HCT116 (cell line): ENCODE results near the gene ZBTB37. TPM values are rescaled to one million over a fixed set of nuclear protein-coding genes. Genes with fewer than 3 reads are reported as not detected.
A peak's percentile ranks its signal among the peaks of the same experiment; 100 is the strongest.

Source experiments
- ATAC-seq: fragments of 200-7000 bp; cut with Tn5 transposase; 2 replicates; pipeline ENCODE4 v1.9.1; 2020; ENCODE audit warnings: mild to moderate bottlenecking, moderate library complexity
- BruUV-seq: library from RNA; stranded (reverse); fragments of 400-500 nt; replicated peaks from 2 replicates; lab custom pipeline; 2021; lab: Mats Ljungman, UMichigan
- CTCF ChIA-PET: fragments of 300-600 bp; sonication (Branson Sonifier 250); formaldehyde crosslinking; loops from one replicate; lab custom pipeline; 2021; ENCODE audit warnings: antibody characterized with exemption; lab: Charles Lee
- POLR2A ChIA-PET: fragments of 300-600, 350-600 bp; sonication (Branson Sonifier 250); formaldehyde crosslinking; loops from one replicate; lab custom pipeline; 2021; ENCODE audit warnings: antibody characterized with exemption; lab: Charles Lee
- RAD21 ChIA-PET, 2 experiments: fragments of 300-600 bp; sonication (Branson Sonifier 250); formaldehyde crosslinking; loops; one replicate each; lab custom pipeline; 2023; ENCODE audit warnings: low total read pairs in 2 of 2; ENCODE audit not compliant: uncharacterized antibody in 2 of 2, unreplicated experiment in 2 of 2, low non-redundant PET in 1 of 2; lab: Charles Lee
- DNase-seq: peaks from one replicate; pipeline ENCODE4 v3.0.0-alpha.2; 2010; ENCODE audit warnings: low read depth, low spot score
- H2AFZ ChIP-seq: fragments of 200-600 bp; shearing (Covaris generic), sonication (generic); 2 replicates; pipeline ENCODE4 v1.6.1; 2017; ENCODE audit warnings: low read depth, mixed run types, mixed read lengths, antibody characterized with exemption, low read length; ENCODE audit not compliant: poor library complexity, severe bottlenecking
- H3K27ac ChIP-seq: 2 replicates; pipeline ENCODE4 v1.5.1; 2012; ENCODE audit warnings: low read depth, low read length
- H3K27me3 ChIP-seq: fragments of 200-600 bp; sonication (generic); 2 replicates; pipeline ENCODE4 v1.6.1; 2016; ENCODE audit warnings: mixed run types, low read length, mixed read lengths; ENCODE audit not compliant: insufficient read depth
- H3K36me3 ChIP-seq, 2 experiments: fragments of 200-500 bp in 1 of 2; fragments of 200-600 bp in 1 of 2; sonication (Bioruptor generic) in 1 of 2; sonication (generic) in 1 of 2; 2 replicates each; pipeline versions ENCODE4 v1.5.1 to v1.6.1; 2014 to 2016; ENCODE audit warnings: low read length in 2 of 2, inconsistent platforms in 1 of 2, mixed read lengths in 1 of 2, mixed run types in 1 of 2; ENCODE audit not compliant: insufficient read depth in 2 of 2, control insufficient read depth in 1 of 2
- H3K4me1 ChIP-seq, 2 experiments: fragments of 200-600 bp in 1 of 2; sonication (generic) in 1 of 2; 2 replicates each; pipeline versions ENCODE4 v1.5.1 to v1.6.1; 2012 to 2017; ENCODE audit warnings: low read length in 2 of 2, inconsistent platforms in 1 of 2, mild to moderate bottlenecking in 1 of 2, mixed read lengths in 1 of 2, mixed run types in 1 of 2, moderate library complexity in 1 of 2; ENCODE audit not compliant: insufficient read depth in 2 of 2, control insufficient read depth in 1 of 2
- H3K4me2 ChIP-seq: fragments of 200-600 bp; sonication (generic); 2 replicates; pipeline ENCODE4 v1.6.1; 2017; ENCODE audit warnings: mixed run types, low read length, mixed read lengths
- H3K4me3 ChIP-seq, 2 experiments: fragments of 200-600 bp in 1 of 2; sonication (generic) in 1 of 2; replicated peaks in 1 of 2; 2 replicates each; pipeline ENCODE4 v1.5.1; 2011 to 2016; ENCODE audit warnings: low read length in 2 of 2, control low read depth in 1 of 2, low read depth in 1 of 2, mild to moderate bottlenecking in 1 of 2, mixed read lengths in 1 of 2, mixed run types in 1 of 2
- H3K79me2 ChIP-seq: fragments of 200-600 bp; sonication (generic); 2 replicates; pipeline ENCODE4 v1.6.1; 2017; ENCODE audit warnings: mild to moderate bottlenecking, mixed run types, low read length, moderate library complexity, mixed read lengths; ENCODE audit not compliant: insufficient read depth
- H3K9ac ChIP-seq: fragments of 200-600 bp; sonication (generic); 2 replicates; pipeline ENCODE4 v1.6.1; 2016; ENCODE audit warnings: low read length, mixed read lengths
- H3K9me2 ChIP-seq: fragments of 200-600 bp; sonication (generic), shearing (Covaris generic); 2 replicates; pipeline ENCODE4 v1.6.1; 2017; ENCODE audit warnings: mixed run types, mild to moderate bottlenecking, moderate library complexity; ENCODE audit not compliant: insufficient read depth
- H3K9me3 ChIP-seq, 2 experiments: fragments of 200-500 bp in 1 of 2; fragments of 200-600 bp in 1 of 2; sonication (Bioruptor generic) in 1 of 2; sonication (generic) in 1 of 2; 2 replicates each; pipeline ENCODE4 v1.6.1; 2014 to 2017; ENCODE audit warnings: low read length in 2 of 2, mixed read lengths in 2 of 2, inconsistent platforms in 1 of 2, low read depth in 1 of 2, mild to moderate bottlenecking in 1 of 2, mixed run types in 1 of 2, moderate library complexity in 1 of 2; ENCODE audit not compliant: control insufficient read depth in 1 of 2, insufficient read depth in 1 of 2
- H4K20me1 ChIP-seq: fragments of 200-600 bp; sonication (generic), shearing (Covaris generic); 2 replicates; pipeline ENCODE4 v1.6.1; 2017; ENCODE audit warnings: mixed run types, mild to moderate bottlenecking, moderate library complexity; ENCODE audit not compliant: insufficient read depth
- CBX3 ChIP-seq: IDR thresholded peaks from 2 replicates; pipeline ENCODE4 v1.6.1; 2012; ENCODE audit warnings: low read depth
- CEBPB ChIP-seq: IDR thresholded peaks from 2 replicates; pipeline ENCODE4 v1.6.1; 2012; ENCODE audit warnings: low read depth
- ELF1 ChIP-seq: IDR thresholded peaks from 2 replicates; pipeline ENCODE4 v1.6.1; 2012; ENCODE audit warnings: low read depth, borderline replicate concordance
- JUND ChIP-seq: IDR thresholded peaks from 2 replicates; pipeline ENCODE4 v1.6.1; 2012
- POLR2AphosphoS5 ChIP-seq: IDR thresholded peaks from 2 replicates; pipeline ENCODE4 v1.6.1; 2011; ENCODE audit warnings: mild to moderate bottlenecking, low read depth, low read length, moderate library complexity
- RAD21 ChIP-seq: IDR thresholded peaks from 2 replicates; pipeline ENCODE4 v1.6.1; 2012; ENCODE audit warnings: low read depth, mild to moderate bottlenecking
- SIN3A ChIP-seq: IDR thresholded peaks from 2 replicates; pipeline ENCODE4 v1.6.1; 2012; ENCODE audit warnings: low read depth
- ZFX ChIP-seq: fragments of 450-650 bp; IDR thresholded peaks from 2 replicates; pipeline ENCODE4 v1.6.1; 2017
- intact Hi-C: fragments of 100-400 bp; cut with micrococcal nuclease; formaldehyde crosslinking; loops from 2 replicates; pipeline ENCODE4 v1.10.0; 2022
- total RNA-seq: library from RNA; stranded (reverse); gene quantifications from one replicate; pipeline ENCODE4 v1.2.1, GENCODE V29; 2021; ENCODE audit not compliant: unreplicated experiment
- TF ChIP-seq, protein P1 (sequence below): IDR thresholded peaks from 2 replicates; pipeline ENCODE4 v1.6.1; 2012; ENCODE audit warnings: low read depth
- TF ChIP-seq, protein P2 (sequence below): IDR thresholded peaks from 2 replicates; pipeline ENCODE4 v1.6.1; 2012
- TF ChIP-seq, protein P3 (sequence below), 3 experiments: fragments of 200-600 bp in 1 of 3; sonication (generic) in 1 of 3; IDR thresholded peaks in 2 of 3; conservative IDR thresholded peaks in 1 of 3; 2 replicates each; pipeline ENCODE4 v1.5.1; 2012 to 2017; ENCODE audit warnings: low read depth in 2 of 3, low read length in 2 of 3, antibody characterized with exemption in 1 of 3, borderline replicate concordance in 1 of 3, control low read depth in 1 of 3, mild to moderate bottlenecking in 1 of 3, mixed read lengths in 1 of 3, mixed run types in 1 of 3, moderate library complexity in 1 of 3; ENCODE audit not compliant: insufficient read depth in 1 of 3

The ZBTB37 gene
- total RNA-seq, 1 experiment from 2014 or later: 9.5 TPM

DNA sequence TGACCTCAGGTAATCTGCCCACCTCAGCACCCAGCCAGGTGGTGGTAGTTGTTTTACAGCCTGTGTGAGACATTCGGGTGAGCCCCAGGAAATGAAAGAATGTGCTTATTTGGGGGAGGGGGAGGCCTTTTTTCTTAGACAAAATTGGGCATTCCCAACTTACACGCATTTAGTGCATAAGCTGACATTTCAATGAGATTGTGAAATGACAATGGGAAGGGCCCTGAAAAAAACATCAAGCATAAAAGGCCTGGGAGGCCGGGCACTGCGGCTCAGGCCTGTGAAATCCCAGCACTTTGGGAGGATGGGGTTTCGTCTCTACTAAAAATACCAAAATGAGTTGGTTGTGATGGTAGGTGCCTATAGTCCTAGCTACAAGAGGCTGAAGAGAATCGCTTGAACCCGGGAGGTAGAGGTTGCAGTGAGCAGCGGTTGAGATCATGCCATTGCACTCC lies 5.4 kb upstream of the ZBTB37 start:
- H3K4me2 ChIP-seq: no peak overlapping the region
- H4K20me1 ChIP-seq: peaks cover 39% of the 10 kb centered on the region; the same call in 1 of the 2 replicates
- H3K27me3 ChIP-seq: no peaks in the 10 kb centered on the region
- ChIA-PET POLR2A (interaction anchor here (0.6 to 1.8 kb wide), 3 partner anchors 11 to 433 kb away, joined by 4 to 7 read pairs (median 4); no protein-coding TSS in a partner anchor), CTCF (no interaction called here), RAD21 (no interaction called here)
- H3K27ac ChIP-seq: peak overlapping the region; percentile 91
- no peak overlapping the region for H2AFZ ChIP-seq
- peaks cover 33 to 43% of the 10 kb centered on the region in 2 experiments for H3K36me3 ChIP-seq
- intact Hi-C loops: loop anchor here (2.0 to 10.0 kb wide), 2 partner anchors 352 to 432 kb away; no protein-coding TSS in a partner anchor
- peaks cover 5 to 33% of the 10 kb centered on the region in 2 experiments; a peak in 3 of 4 replicates for H3K4me1 ChIP-seq
- H3K9me2 ChIP-seq: no peaks in the 10 kb centered on the region
- DNase-seq (no peak), ATAC-seq (peak; percentile 11)
- H3K4me3 ChIP-seq: no peak overlapping the region
- peaks cover 38% of the 10 kb centered on the region for H3K79me2 ChIP-seq
- BruUV-seq: no TSS peak
- TF ChIP-seq CEBPB: peak; percentile 63; the same call in 1 of the 2 replicates
- TF ChIP-seq ELF1: no peak
- TF ChIP-seq SIN3A: peak; percentile 36; the same call in 1 of the 2 replicates
- no peak overlapping the region for H3K9ac ChIP-seq
- H3K9me3 ChIP-seq: no peaks in the 10 kb centered on the region

DNA sequence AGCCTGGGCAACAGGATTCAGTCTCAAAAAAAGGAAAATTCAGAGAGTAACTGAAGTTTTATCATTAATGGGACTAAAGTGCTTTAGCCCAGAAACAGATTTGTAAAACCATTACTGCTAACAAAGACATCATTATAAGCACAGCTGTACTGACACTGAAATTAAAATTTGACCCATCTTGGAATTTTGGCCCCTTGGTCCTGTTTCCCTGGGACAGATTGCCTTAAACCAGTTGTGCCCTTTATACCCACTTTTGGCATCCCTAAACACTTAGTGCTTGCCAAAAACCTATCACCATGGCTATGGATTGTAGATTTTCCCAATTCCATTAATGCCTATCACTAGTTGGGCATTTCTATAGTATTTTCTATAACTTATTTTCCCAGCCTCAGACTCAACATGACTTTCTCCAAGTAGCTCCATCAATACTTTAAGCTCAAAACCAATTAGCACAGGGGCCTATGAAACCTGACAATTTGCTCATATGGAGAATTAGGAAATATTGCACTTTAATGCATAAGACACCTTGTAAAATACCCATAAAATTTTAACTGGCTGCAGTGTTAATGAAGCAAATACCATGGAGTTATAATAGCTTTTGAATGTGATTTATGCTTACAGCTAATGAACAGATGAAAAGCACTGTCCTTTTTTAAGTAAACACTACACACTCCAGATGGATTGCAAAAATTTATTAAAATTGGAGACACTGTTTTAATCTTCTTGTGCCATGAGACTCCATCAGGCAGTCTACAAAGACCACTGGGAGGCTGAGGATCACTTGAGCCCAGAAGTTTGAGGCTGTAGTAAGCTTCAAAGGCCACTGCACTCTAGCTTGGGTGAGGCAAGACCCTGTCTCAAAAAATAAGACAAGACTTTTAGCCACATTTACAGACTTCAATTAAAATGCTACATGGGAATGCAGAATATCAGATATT lies 4.7 kb upstream of the ZBTB37 start:
- CTCF ChIA-PET: no interaction called here
- no TSS peak for BruUV-seq
- Histone ChIP-seq H3K9me2 (no peaks in the 10 kb centered on the region), H3K79me2 (peaks cover 38% of the 10 kb centered on the region), H2AFZ (no peak overlapping the region), H4K20me1 (peaks cover 39% of the 10 kb centered on the region; the same call in 1 of the 2 replicates), H3K36me3 (peaks cover 33 to 43% of the 10 kb centered on the region in 2 experiments), H3K4me1 (peaks cover 5 to 33% of the 10 kb centered on the region in 2 experiments; a peak in 3 of 4 replicates), H3K27ac (peak overlapping the region; percentile 91), H3K4me2 (no peak overlapping the region), H3K9ac (no peak overlapping the region), H3K27me3 (no peaks in the 10 kb centered on the region), H3K9me3 (no peaks in the 10 kb centered on the region), H3K4me3 (no peak overlapping the region)
- intact Hi-C loops: loop anchor here (2.0 to 10.0 kb wide), 2 partner anchors 351 to 433 kb away; no protein-coding TSS in a partner anchor
- RAD21 ChIA-PET: no interaction called here
- DNase-seq (no peak), ATAC-seq (no peak)
- POLR2A ChIA-PET: interaction anchor here (0.6 to 1.8 kb wide), 3 partner anchors 12 to 433 kb away, joined by 4 to 7 read pairs (median 4); no protein-coding TSS in a partner anchor
- TF ChIP-seq, protein P1, sequence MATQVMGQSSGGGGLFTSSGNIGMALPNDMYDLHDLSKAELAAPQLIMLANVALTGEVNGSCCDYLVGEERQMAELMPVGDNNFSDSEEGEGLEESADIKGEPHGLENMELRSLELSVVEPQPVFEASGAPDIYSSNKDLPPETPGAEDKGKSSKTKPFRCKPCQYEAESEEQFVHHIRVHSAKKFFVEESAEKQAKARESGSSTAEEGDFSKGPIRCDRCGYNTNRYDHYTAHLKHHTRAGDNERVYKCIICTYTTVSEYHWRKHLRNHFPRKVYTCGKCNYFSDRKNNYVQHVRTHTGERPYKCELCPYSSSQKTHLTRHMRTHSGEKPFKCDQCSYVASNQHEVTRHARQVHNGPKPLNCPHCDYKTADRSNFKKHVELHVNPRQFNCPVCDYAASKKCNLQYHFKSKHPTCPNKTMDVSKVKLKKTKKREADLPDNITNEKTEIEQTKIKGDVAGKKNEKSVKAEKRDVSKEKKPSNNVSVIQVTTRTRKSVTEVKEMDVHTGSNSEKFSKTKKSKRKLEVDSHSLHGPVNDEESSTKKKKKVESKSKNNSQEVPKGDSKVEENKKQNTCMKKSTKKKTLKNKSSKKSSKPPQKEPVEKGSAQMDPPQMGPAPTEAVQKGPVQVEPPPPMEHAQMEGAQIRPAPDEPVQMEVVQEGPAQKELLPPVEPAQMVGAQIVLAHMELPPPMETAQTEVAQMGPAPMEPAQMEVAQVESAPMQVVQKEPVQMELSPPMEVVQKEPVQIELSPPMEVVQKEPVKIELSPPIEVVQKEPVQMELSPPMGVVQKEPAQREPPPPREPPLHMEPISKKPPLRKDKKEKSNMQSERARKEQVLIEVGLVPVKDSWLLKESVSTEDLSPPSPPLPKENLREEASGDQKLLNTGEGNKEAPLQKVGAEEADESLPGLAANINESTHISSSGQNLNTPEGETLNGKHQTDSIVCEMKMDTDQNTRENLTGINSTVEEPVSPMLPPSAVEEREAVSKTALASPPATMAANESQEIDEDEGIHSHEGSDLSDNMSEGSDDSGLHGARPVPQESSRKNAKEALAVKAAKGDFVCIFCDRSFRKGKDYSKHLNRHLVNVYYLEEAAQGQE: no peak
- 0 out of 2 replicates have a peak, but pooled peaks have one; percentile 28 for TF ChIP-seq JUND
- TF ChIP-seq SIN3A: 0 out of 2 replicates have a peak, but pooled peaks have one; percentile 7
- peak; percentile 88 for TF ChIP-seq POLR2AphosphoS5
- no peak for TF ChIP-seq ELF1
- no peak for TF ChIP-seq ZFX
- TF ChIP-seq, protein P2, sequence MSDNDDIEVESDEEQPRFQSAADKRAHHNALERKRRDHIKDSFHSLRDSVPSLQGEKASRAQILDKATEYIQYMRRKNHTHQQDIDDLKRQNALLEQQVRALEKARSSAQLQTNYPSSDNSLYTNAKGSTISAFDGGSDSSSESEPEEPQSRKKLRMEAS: 0 out of 2 replicates have a peak, but pooled peaks have one; percentile 7
- TF ChIP-seq, protein P3, sequence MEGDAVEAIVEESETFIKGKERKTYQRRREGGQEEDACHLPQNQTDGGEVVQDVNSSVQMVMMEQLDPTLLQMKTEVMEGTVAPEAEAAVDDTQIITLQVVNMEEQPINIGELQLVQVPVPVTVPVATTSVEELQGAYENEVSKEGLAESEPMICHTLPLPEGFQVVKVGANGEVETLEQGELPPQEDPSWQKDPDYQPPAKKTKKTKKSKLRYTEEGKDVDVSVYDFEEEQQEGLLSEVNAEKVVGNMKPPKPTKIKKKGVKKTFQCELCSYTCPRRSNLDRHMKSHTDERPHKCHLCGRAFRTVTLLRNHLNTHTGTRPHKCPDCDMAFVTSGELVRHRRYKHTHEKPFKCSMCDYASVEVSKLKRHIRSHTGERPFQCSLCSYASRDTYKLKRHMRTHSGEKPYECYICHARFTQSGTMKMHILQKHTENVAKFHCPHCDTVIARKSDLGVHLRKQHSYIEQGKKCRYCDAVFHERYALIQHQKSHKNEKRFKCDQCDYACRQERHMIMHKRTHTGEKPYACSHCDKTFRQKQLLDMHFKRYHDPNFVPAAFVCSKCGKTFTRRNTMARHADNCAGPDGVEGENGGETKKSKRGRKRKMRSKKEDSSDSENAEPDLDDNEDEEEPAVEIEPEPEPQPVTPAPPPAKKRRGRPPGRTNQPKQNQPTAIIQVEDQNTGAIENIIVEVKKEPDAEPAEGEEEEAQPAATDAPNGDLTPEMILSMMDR (IDR thresholded peaks at IDR 0.05 in 2 of 3, conservative IDR thresholded peaks at IDR 0.05 in 1 of 3; ENCODE audit: borderline replicate concordance in 1 of 3, insufficient read depth in 1 of 3, low read depth in 2 of 3, low read length in 2 of 3): no peak
- TF ChIP-seq CBX3: no peak
- no peak for TF ChIP-seq RAD21
